GM21515 (cell line): ENCODE data around the gene NEUROD6.

Source experiments
- ATAC-seq: cut with Tn5 transposase; IDR thresholded peaks from one replicate; pipeline ENCODE4 v1.9.1; 2021; ENCODE audit not compliant: unreplicated experiment

The NEUROD6 gene

DNA sequence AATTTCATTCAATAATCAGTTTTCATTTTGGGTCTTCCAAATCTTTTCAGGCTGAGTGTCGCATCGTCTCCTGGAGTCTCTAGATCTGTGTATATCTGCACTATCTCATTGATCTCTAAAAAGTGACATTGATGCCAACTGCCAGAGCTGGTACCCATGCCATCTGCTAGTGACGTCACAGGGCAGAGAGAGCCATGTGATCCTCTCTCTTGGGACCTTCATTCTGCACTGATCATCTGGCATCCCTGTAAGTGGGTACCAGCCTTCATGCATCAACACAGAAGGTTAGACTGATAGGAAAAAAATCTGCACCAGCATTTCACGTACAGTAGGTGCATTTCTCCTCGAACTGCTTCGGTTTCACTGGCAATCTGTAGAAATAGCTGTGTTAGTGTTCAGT, at the start of gene NEUROD6:
Gene NEUROD6 (minus strand): TSS at position 124 of the 400 bp plus-strand sequence. CDS start 1,458 bp downstream, outside the sequence.
- no peak for ATAC-seq

DNA sequence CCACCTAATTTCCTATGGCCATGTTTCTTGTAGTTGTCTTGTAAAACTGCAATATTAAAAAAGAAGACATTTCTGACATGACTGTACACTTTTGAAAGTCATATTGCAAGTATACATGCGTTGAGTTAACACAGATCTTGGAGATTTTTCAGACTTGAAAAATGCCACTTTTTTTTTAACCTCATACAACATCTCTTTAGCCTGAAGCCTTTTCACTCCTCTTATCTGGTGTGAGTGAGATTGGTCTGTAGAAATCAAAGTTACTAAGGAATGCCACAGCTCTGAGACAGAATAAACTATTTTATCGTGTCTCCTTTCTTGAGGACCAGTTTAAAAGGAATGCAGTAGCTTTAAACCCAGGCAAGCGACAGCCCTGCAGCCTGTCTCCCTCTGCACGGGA, 43.9 kb upstream of the NEUROD6 start:
- no peak for ATAC-seq

DNA sequence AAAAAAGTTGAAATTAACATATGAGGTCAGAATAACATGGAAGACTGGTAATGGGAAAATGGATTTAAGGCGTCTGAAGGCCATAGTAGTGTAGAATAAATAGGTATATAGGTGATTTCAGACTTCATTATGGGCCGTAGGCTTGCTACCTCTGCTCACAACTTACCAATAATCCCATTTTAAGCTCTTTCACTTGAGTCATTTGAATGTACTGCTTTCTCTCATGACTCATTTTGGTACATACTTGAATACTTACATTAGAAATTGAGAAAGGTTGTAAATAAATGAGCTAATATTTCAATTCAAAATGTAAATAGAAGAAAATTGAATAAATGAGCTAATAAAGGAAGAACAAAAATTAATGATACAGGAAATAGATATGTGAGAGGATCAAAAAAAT, 42.2 kb upstream of the NEUROD6 start:
- no peak for ATAC-seq

DNA sequence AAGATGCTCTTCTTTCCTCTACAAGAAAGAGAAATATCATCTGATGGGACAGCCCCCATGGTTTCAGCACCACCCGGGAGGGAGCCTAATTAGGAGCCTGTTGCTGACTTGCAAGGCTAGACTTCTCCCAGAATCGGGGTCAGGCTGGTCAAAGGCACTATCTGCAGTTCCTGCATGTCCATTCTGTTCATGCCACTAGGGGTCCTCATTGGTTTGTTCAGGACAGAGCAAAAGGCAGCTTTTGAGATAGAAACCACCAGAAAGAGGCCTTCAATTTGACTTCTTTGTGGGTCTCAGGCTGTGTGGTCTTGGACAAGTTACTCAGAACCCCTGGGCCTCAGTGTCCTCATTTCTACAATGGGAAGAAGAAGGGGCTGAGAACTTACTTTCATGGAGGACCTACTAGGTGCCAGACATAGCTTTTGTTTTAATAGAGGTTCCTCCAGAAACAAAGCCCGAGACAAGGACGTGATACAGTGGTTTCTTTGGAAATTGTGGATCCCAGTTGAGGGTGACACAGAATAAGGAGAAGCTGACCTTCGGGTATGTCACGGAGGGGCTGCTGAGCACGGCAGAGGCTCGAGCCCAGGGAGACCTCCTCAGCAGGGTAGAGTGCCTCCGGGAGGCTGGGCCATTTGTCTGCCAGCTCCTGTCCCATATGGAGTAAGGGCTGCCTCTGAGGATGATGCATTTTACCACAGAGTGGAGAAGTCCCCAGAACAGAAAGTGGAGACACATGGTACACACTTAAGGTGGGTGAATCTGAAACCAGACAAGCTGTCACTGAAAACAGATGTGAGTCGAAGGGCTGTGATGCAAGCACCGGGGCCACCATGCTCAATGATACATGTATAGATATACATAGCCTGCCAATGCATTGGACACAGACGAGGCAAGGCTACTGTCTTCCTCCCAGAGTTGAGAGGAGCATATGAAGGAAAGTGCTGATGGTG, 33.1 kb upstream of the NEUROD6 start:
- peak; percentile 82 for ATAC-seq

DNA sequence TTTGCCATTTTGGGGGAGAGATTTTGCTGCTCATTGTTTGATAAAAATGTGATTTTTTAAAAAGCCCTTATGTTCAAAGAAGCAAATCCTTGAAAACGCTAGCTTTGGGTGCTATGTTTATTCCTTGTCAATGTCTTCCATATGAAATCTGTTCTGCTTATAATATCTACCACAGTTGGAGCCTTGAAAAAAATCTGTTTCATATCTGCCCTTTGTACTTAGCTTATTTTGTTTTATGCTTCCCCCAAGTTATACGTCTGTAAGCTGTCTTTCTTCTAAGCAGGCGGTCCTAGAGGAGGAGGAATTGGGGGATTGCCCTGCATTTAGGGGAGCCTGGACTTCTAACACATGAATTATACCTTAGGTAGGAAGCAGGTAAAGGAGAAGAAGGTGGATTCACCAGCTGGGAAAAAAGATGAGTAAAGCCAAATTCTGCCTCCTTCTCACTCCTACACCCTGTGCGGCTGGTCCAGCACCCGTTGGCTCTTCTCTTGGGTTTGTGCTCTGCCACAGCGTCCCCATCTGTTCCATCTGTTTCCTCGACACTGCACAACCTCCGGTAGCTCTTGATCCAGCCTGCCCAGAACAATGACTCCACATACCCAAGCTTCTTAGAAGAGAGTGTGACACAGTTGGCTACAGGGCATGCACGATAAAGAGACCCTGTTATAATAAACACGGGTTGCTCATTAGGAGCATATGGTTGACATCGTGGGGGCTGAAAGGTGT, 31.9 kb upstream of the NEUROD6 start:
- no peak for ATAC-seq

DNA sequence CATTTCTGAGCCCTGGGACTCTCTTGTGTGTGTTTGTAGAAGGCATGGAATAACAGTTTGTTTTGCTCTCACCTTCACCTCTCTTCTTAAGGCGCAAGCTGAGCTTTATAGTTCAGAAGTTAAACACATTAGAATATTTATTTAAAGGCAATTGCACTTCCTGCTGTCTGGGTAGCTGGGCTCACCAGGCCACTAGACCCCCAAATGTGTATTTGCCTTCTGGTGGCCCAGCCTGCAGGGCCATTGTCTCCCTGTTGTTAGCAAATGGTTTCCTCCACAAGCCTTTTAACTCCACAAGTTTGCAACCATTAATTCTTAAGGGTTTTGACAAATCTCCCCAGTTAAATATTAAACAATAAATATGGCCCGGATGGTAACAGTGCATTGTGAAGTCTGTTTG, 31.1 kb upstream of the NEUROD6 start:
- ATAC-seq: no peak

DNA sequence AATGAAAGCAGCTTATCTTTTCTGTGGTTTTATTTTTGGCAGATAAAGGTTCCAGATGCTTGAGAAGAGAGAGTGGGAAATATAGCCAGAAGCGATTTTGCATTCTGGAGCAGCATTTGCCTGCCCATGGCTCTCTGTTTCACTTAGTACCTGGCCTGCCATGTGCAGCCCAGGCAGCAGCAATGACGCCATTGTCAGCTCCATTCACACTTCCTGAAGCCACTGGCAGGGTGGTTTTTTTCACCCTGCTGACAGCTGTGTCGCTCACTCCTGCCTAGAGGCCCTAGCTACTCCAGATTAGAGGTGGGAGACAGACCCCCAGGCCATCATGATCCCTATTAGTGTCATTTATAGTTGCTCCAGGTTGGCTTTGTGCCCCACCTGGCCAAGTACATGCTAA, 30.1 kb upstream of the NEUROD6 start:
- ATAC-seq: no peak

DNA sequence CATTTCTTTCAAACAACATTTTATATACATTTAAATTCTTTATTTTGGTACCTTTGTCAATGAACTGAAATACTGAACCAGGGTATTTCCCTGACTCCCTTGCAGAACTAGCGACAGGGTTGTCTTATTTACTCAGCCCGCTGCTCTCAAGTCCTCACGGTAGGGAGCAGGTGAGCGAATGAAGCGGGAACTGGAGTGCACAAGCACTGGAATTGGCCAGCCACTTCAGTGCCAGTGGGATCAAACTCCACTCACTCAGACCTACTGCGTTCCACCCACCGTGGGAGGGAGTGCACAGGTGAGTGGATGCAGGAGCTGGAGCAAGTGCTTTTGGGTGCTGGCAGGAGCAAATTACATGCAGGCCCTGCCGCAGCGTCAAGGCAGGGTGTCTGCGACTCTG, 28.1 kb upstream of the NEUROD6 start:
- no peak for ATAC-seq

DNA sequence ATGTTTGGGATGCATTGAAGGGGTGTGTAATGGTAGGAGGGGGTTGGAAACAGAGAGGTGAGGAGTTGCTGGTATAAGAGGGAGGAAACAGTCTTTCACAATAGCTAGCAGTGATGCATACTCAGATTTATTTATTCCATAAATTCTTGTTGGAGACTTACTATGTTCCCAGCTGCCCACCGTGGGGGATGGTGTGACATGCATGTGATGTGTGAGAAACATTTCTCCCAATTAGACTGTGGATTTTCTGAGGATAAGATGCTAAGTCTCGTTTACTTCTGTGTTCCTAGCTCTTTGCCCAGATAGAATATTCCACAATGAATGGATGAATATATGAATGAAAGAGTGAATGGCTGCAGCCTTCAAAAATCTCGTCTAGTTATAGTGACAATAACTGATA, 23.0 kb upstream of the NEUROD6 start:
- ATAC-seq: no peak

DNA sequence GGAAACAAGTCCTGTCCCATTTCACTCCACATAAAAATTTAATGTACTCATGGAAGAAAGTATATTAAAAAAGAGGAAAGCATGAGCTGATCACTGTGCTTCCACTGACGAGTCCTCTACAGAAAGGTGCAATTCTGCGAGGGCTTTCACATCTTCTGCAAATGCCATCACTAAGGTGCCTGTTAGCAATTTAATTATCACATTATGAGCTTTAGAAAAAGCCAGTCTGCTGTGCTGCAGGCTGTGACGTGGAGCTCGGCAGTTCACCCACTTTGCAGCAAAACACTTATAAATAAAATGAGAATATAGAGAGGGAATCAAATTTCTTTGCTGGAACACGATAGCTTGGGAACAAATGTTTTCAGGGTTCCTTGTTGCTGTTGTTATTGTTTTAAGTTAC, 22.5 kb upstream of the NEUROD6 start:
- no peak for ATAC-seq

DNA sequence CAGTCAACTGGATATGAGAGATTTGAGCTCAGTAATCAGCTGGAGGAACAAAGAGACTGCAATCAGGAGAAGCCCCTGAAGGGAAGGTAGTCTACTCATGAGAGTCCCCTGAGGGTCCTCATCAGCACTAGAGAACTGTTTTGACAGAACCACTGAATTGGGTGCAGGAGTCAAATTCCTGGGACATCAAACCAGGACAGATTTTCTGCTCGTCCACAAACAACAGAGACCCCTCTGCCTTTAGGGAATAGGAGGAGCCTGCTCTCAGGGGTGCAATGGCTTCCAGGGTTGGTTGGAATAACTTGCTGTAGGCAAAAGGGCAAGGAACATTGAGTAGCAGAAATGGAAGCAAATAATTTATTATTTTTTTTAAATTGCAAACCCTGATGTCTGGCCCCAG, 21.9 kb upstream of the NEUROD6 start:
- ATAC-seq: no peak

DNA sequence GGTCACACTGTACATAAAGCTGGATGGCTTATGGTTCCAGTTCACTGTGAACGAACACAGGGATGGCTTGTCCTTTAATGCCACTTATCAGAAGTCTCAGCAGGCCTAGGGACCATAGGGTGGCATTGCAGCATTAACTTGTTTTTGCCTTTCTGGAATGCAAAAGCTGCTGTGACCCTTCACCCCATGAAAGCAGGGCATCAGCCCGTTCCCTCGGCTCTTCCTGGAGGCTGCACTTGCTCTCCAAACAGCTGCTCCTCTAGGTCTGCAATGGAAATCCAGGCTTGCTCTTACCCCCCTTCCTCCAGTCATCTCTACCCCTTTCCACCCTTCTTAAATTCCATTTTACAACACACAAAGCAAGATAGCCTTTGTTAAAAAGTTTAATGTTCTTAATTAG, 17.9 kb upstream of the NEUROD6 start:
- ATAC-seq: no peak

DNA sequence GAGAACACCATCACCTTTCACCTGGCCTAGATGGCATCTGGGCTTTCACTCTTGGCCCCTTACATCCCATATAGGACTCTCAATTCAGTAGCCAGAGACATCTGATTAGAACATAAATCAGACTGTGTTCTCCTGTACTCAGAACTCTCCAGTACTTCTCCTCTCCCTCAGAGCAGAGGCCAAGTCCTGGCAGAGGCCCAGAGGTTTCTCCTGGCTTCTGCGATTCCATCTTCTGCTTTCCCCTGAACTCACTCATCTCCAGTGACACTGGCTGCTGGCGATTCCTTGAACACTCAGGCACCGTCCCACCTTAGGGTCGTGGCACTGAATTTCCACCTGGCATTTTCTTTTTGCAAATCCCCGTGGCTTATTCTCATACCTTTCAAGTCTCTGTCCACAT, 4.9 kb upstream of the NEUROD6 start:
- no peak for ATAC-seq

DNA sequence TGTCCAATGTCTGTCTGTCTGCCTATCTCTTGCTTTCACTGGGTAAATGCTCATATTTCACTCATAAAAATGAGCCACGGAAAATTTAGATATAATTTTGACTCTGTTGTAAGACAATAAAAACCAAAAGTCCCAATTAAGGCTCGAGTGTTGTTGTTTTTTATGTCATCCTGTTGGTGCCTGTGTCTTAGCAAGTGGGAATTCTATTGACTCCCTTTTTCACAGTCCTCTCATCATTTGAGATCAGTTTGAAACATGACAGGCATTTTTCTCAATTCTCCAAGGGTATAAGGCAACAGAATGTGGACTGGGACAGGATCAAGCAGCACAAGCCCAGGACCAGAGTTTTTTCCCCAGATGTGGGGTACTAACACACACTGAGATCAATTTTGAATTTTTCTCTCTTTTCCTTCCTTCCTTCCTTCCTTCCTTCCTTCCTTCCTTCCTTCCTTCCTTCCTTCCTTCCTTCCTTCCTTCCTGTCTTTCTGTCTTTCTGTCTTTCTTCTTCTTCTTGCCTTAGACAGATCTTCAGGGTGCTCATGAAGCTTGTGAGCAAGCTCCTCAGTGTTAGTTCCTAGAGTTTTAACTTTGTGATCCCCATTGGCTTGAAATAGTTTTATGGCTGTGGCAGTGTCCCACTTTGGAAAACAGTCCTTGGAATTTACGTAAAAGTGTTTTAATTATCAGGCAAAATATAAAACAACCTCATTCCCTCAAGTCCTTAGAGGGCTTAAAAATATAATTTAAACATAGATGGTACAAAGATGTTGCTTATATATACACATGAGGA, 3.2 kb upstream of the NEUROD6 start:
- no peak for ATAC-seq

DNA sequence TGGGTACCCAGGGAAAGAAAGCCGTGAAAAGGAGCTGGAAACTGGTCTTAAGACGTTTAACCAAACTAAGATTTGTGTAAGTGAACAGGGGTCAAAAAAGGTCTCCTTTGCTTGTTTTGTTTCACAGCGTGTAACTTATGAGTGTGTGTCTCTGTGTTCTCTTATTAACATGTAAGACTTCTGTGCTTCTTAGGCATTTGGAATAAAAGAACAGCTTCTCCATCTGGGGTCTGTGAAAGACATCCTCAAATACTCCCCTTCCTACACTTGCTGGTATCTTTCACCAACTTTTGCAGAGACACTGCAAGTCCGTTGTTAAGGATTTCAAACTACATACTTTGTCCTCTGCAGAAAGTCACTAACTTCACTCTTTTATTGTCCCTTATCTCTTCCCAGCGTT, 615 bp upstream of the NEUROD6 start:
- ATAC-seq: no peak

DNA sequence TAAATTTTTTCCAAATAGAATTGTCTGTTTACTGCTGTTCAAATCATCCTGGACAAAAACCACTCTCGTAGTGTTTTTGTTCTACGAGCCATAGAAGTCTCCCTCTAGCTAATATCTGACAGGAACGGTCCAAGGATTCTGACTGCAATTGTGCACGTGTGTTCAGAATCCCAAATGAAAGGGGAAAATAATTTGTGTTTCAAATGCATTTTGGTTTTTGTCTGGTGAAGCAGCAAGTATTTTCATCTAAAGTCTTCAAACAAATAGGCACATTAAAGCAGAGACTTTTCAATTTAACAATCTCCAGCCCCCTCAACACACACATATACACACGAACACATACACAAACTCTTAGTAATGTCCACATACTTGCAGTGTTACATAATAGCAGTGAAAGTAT, 475 bp downstream of the NEUROD6 start:
- ATAC-seq: no peak

DNA sequence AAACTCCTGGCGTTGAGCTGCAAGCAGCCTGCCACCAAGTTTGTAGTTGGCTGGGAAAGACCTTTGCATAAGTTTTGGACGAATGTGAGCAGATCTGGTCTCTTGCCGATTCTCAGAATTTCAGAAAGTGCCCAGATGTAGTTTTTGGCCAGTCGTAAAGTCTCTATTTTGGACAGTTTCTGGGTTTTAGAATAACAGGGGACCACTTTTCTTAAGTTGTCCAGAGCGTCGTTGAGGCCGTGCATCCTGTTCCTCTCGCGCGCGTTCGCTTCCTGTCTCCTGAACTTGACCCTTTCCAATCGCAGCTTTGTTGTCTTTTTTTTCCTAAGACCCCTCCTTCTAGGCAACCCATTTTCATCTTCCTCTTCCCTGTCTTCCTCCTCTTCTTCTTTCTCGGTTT, 1.8 kb downstream of the NEUROD6 start:
- no peak for ATAC-seq

DNA sequence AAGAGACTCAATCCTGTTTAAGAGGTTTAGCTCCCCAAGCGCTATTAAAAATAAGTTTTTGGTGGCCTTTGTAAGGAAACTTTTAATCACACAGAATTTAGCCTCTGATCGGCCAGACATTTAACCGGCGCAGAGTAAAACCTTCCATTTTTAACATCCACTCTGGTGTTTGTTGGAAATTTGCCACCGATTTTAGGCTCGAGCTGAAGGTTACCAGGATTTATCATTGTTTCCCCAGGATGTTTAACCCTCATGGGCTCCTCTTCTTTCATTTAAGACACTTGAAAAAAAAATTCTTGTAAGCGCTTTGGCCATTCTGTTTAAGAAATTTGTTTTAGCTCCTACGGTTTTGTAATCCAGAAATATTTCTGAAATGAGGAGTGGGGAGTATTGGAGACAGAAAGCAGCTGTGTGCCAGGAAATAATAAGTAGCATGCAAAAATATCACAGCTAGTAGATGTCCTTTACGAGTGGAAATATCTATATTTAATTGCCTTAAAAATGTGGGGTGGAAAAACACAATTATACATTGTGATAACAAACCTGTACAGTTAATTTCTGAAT, 3.4 kb downstream of the NEUROD6 start:
- ATAC-seq: no peak

DNA sequence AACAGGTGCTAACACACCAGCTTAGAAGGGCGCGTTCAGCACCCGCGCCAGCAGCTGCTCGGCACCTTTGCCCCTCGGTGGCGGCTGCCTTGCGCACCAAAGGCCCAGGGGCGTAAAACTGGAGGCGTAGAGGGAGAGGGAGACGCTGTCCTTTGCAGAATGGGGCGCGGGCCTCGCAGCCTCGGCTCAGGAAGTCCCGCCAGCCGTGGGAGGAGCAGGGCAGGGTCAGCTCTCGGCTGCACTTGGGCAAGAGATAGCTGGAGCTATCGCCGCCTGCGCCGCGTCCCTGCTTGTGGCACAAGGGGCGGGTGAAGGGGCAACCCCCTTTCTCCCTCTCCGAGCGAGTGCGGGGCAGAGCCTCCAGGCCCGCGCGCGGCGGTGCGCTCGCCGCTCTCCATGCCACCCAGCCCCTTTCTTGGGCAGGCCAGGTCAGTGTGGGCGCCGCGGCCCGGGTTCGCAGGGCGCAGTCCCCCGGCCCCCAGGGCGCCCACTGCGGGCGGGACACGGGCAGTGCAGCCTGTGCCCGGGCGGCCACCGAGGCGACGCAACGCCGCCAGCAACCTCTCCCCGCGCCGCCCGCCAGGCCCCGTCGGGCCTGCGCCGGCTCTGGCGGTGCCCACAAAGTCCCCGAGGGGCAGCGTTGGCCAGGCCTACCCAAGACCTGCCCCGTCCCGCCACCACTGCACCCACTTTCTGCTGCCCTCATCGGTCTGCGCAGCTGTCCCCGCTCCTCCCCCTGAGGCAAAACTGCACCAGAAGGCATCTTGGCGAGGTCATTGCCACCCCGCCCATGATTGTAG, 4.1 kb downstream of the NEUROD6 start:
- no peak for ATAC-seq

DNA sequence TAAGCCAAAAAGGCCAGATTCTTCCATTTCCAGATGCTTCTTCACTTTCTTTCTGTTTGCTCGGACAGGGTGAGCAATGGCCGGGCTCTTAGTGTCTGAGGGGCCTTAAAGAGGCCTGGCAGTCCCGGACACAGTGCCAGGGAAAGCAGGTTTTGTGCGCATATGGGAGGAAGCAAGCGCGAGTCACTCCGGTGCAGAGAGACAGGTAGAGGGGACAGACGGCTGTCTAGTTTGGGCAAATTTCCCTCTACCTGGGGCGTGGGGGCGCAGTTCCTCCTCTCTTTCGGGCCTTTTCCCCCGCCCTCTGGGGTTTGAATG, 4.7 kb downstream of the NEUROD6 start:
- ATAC-seq: no peak
